GM12801 (cell line): ENCODE measurements around the gene CEBPE.

ENCODE experiments used
- TF ChIP-seq, protein P1 (sequence below): IDR thresholded peaks from one replicate; pipeline ENCODE4 v1.5.1; 2011; ENCODE audit warnings: control low read depth; ENCODE audit not compliant: insufficient read length; ENCODE audit errors: extremely low read depth

The CEBPE gene

DNA sequence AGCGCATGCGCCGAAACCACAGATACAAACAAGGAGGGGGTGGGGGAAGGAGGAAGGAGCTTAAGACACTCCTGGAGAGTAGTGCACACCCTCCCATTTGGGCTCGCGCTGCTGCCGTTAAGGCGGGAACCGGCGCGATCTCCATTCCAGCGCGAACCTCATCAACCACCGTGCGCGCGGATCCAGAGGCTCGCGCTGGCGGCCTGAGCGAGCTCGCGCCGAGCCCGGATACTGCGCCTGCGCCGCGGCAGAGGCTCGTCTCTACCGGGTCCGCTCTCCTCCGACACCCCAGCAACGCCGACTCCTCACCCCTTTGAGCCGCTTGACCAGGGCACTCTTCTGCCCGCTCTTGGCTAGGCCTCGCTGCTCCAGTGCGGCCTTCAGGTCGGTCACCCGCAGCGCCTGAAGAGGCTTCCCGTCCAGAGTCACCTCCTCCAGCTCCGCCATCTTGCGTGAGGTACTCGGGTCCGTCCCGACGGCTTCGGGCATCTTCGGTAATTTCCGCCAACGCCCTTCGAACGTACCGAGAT, 24.3 kb downstream of the CEBPE start, which contains the start of gene ACIN1:
Gene ACIN1 (minus strand): TSS at position 471 of the 530 bp plus-strand sequence. CDS start 24 bp downstream, at position 447.
- TF ChIP-seq, protein P1, sequence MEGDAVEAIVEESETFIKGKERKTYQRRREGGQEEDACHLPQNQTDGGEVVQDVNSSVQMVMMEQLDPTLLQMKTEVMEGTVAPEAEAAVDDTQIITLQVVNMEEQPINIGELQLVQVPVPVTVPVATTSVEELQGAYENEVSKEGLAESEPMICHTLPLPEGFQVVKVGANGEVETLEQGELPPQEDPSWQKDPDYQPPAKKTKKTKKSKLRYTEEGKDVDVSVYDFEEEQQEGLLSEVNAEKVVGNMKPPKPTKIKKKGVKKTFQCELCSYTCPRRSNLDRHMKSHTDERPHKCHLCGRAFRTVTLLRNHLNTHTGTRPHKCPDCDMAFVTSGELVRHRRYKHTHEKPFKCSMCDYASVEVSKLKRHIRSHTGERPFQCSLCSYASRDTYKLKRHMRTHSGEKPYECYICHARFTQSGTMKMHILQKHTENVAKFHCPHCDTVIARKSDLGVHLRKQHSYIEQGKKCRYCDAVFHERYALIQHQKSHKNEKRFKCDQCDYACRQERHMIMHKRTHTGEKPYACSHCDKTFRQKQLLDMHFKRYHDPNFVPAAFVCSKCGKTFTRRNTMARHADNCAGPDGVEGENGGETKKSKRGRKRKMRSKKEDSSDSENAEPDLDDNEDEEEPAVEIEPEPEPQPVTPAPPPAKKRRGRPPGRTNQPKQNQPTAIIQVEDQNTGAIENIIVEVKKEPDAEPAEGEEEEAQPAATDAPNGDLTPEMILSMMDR, result no peak

DNA sequence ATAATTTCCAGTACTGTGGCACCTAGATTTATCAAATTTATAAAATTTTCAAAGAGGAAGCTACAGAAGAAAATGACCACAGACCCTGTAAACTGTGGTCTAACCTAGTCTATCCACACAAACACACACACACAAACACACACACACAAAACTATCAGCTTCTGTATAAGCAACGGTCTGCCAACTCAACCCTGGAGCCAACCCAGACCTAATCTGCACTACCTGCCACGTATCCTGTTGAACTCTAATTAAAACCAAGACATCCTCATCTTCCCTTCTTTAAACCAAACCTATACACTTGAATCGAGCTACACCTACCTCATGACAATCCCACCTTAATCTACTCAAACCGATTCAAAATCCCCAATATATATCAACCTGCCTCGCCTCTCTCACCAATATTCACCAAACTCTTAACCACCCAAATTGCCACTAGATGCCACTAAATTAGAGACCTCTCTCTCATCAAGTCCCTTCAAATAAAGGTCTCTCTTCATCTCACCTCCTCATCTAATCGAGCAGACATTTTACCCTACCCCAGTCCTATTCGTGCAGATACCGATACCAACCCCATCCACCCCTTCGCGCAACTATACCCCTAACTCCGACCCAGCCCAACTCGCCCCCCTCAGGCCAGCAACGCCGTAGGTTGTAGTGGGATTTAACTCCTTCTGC, 24.9 kb downstream of the CEBPE start:
- TF ChIP-seq, protein P1, result no peak

DNA sequence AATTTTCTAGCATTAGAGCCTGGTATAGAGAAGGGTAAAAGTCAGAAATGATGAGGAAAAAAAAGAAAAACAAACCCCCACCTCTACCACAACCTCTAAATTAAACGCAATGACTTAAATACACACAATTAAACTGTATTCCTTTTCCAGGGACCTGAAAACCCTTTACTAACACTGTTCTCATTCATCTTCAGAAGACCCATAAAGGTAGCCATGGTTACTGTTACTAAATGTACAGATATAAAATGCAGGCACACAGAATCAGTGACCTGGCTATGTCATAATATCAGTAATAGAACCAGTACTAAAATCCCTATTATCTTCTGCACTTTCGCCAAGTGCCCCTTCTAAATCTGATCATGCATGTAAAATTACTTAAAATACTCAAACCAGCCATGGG, 25.5 kb downstream of the CEBPE start:
- TF ChIP-seq, protein P1, result no peak

DNA sequence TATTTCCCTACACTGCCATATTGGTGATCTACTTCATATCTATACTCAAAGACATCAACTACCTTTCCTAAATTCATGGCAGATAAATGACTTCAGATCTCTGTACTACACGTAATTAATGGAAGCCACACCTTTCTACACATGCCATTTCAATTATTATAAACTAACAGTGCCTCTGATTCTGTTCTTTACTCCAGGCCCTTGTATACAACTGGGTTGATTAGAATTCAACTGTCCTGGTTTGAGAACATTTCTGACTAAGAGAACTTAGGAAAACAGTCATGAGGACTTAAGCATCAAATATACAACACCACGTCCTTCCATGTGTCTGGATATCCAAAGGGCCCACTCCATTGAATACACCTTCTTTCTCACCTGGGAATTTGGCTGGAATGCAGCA, 26.0 kb downstream of the CEBPE start:
- TF ChIP-seq, protein P1, result no peak

DNA sequence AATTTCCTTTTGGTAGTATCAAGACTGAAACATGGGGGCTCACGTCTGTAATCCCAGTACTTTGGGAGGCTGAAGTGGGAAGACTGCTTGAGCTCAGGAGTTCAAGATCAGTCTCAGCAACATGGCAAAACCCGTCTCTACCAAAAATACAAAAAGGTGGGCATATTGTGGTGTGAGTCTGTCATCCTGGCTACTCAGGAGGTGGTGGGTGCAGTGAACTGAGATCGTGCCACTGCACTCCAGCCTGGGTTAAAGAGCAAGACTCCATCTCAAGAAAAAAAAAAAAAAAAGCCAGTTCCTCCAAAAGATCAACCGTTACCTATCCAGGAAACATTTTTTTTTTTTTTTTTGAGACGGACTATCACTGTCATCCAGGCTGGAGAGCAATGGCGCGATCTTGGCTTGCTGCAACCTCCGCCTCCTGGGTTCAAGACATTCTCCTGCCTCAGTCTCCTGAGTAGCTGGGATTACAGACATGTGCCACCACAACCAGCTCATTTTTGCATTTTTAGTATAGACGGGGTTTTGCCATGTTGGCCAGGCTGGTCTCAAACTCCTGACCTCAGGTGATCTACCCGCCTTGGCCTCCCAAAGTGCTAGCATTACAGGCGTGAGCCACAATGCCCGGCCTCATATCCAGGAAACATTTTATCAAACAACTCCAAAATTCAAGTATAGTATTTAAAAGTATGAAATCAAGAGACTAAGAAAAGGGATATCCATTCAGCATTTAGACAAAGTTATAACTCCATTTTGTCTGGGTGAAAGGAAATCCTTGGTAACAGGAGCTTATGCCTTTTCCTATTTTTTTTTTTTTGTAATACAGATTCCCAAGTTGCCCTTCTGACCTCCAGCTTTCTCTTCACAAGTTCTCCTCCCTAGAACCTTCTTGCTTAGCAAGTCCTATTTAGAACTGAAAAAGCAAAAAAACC, 27.5 kb downstream of the CEBPE start:
- TF ChIP-seq, protein P1, result no peak

DNA sequence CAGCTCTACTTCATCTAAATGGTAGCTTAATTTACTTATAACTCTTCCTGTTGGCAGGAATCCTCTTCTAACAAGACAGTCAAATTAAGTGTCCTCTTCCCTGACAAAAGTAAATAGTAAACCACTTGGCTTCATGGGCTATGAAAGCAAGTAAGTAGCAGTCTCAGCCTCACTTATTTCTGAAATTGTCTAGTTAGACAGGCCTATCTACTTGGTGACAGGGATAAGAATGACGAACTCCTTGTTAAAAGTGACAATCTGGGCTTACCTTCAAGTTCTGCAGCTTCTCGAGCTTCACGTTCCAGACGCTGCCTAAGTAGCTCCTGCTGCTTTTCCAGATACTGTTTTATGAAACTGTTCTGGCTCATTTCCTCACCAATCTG, 28.8 kb downstream of the CEBPE start:
- TF ChIP-seq, protein P1, result no peak
